ENCODE measurements around the gene SCART1.
"Not testable (repeated sequence)": the region's sequence is repeated elsewhere in the genome, so short reads cannot be mapped to it uniquely, and the experiment has no call there.

The SCART1 gene

GRCh38 chr10:133432789-133433188 lies 21.0 kb upstream of the SCART1 start:
- not testable (repeated sequence) for DNase-seq (ENCODE audit: low spot score)

GRCh38 chr10:133438711-133439273 lies 15.0 kb upstream of the SCART1 start:
- peak; percentile 34 for DNase-seq (ENCODE audit: low spot score)

GRCh38 chr10:133439517-133440461 lies 14.0 kb upstream of the SCART1 start:
- DNase-seq (ENCODE audit: low spot score) = peak; percentile 3

GRCh38 chr10:133440633-133441285 lies 13.0 kb upstream of the SCART1 start:
- no peak for DNase-seq (ENCODE audit: low spot score)

GRCh38 chr10:133441356-133441755 lies 12.4 kb upstream of the SCART1 start:
- DNase-seq (ENCODE audit: low spot score) = not testable (repeated sequence)

GRCh38 chr10:133441780-133442179 lies 12.0 kb upstream of the SCART1 start:
- DNase-seq (ENCODE audit: low spot score) = no peak

GRCh38 chr10:133442191-133442966 lies 11.4 kb upstream of the SCART1 start:
- DNase-seq (ENCODE audit: low spot score) = no peak

GRCh38 chr10:133442967-133443924 lies 10.5 kb upstream of the SCART1 start:
- no peak for DNase-seq (ENCODE audit: low spot score)

- no peak for DNase-seq (ENCODE audit: low spot score)
Measured at GRCh38 chr10:133444342-133445267, 9.1 kb upstream of the SCART1 start.

- DNase-seq (ENCODE audit: low spot score) = peak; percentile 11
Measured at GRCh38 chr10:133445268-133445732, 8.4 kb upstream of the SCART1 start.

- peak; percentile 5 for DNase-seq (ENCODE audit: low spot score)
Measured at GRCh38 chr10:133445751-133446708, 7.7 kb upstream of the SCART1 start.

GRCh38 chr10:133446979-133447378 lies 6.8 kb upstream of the SCART1 start:
- DNase-seq (ENCODE audit: low spot score) = no peak

- no peak for DNase-seq (ENCODE audit: low spot score)
Measured at GRCh38 chr10:133448120-133448519, 5.6 kb upstream of the SCART1 start.

GRCh38 chr10:133451346-133451745 lies 2.4 kb upstream of the SCART1 start:
- DNase-seq (ENCODE audit: low spot score) = no peak

- DNase-seq (ENCODE audit: low spot score) = no peak
Measured at GRCh38 chr10:133452453-133452852, 1.3 kb upstream of the SCART1 start.

- DNase-seq (ENCODE audit: low spot score) = no peak
Measured at GRCh38 chr10:133454204-133454893, 604 bp downstream of the SCART1 start.

GRCh38 chr10:133455196-133455595 lies 1.5 kb downstream of the SCART1 start:
- no peak for DNase-seq (ENCODE audit: low spot score)

GRCh38 chr10:133455611-133456031 lies 1.9 kb downstream of the SCART1 start:
- DNase-seq (ENCODE audit: low spot score) = no peak
